ENCODE results near the gene PAX6. TPM values are rescaled to one million over a fixed set of nuclear protein-coding genes. Genes with fewer than 3 reads are reported as not detected.

Gene PAX6
- total RNA-seq, 2 donors from 2014 or later: 5.4 to 6.8 TPM

- H3K4me3 Mint-ChIP-seq: peak overlapping the region; percentile 46
- Histone ChIP-seq H3K4me3 (ENCODE audit: low read length) (peak overlapping the region; percentile 59), H3K36me3 (ENCODE audit: control insufficient read depth, insufficient read depth, low read length) (peaks cover 43% of the 10 kb centered on the region), H3K9ac (ENCODE audit: extremely low read depth, low read length, poor library complexity, severe bottlenecking) (no peak overlapping the region), H3K27ac (ENCODE audit: low read depth, low read length) (no peak overlapping the region), H3K4me1 (ENCODE audit: control insufficient read depth, insufficient read depth, low read length) (peaks cover 17% of the 10 kb centered on the region), H3K9me3 (ENCODE audit: control insufficient read depth, low read length) (no peaks in the 10 kb centered on the region), H3K27me3 (ENCODE audit: control insufficient read depth, insufficient read depth, low read length, poor library complexity, severe bottlenecking) (peaks cover 100% of the 10 kb centered on the region)
- peaks cover 99% of the 10 kb centered on the region for H3K27me3 Mint-ChIP-seq (ENCODE audit: insufficient read depth)
- 12 to 19% methylated on average over 11 to 43 of the region's 48 CpGs for WGBS, 2 experiments (ENCODE audit: insufficient coverage in 1 of 2, insufficient read length in 1 of 2)
- DNase-seq: peak; percentile 55
- H3K36me3 Mint-ChIP-seq (ENCODE audit: low read depth): peaks cover 2% of the 10 kb centered on the region
- no peaks in the 10 kb centered on the region for H3K9me3 Mint-ChIP-seq
- no peak overlapping the region for H3K27ac Mint-ChIP-seq
- no peak for TF ChIP-seq CTCF (conservative IDR thresholded peaks at IDR 0.05)
- peaks cover 41% of the 10 kb centered on the region for H3K4me1 Mint-ChIP-seq
Measured at GRCh38 chr11:31799435-31800397, 11.4 kb downstream of the PAX6 start.

- Mint-ChIP-seq H3K4me1 (peaks cover 33% of the 10 kb centered on the region), H3K27me3 (ENCODE audit: insufficient read depth) (peaks cover 99% of the 10 kb centered on the region), H3K9me3 (no peaks in the 10 kb centered on the region), H3K36me3 (ENCODE audit: low read depth) (peaks cover 2% of the 10 kb centered on the region), H3K27ac (no peak overlapping the region), H3K4me3 (peak overlapping the region; percentile 46)
- peak overlapping the region; percentile 59 for H3K4me3 ChIP-seq (ENCODE audit: low read length)
- H3K27ac ChIP-seq (ENCODE audit: low read depth, low read length): no peak overlapping the region
- H3K4me1 ChIP-seq (ENCODE audit: control insufficient read depth, insufficient read depth, low read length): peaks cover 11% of the 10 kb centered on the region
- H3K36me3 ChIP-seq (ENCODE audit: control insufficient read depth, insufficient read depth, low read length): peaks cover 52% of the 10 kb centered on the region
- 10 to 16% methylated on average over 31 to 60 of the region's 60 CpGs for WGBS, 2 experiments (ENCODE audit: insufficient coverage in 1 of 2, insufficient read length in 1 of 2)
- H3K9me3 ChIP-seq (ENCODE audit: control insufficient read depth, low read length): no peaks in the 10 kb centered on the region
- H3K9ac ChIP-seq (ENCODE audit: extremely low read depth, low read length, poor library complexity, severe bottlenecking): no peak overlapping the region
- peaks cover 100% of the 10 kb centered on the region for H3K27me3 ChIP-seq (ENCODE audit: control insufficient read depth, insufficient read depth, low read length, poor library complexity, severe bottlenecking)
- peak; percentile 76 for TF ChIP-seq CTCF (conservative IDR thresholded peaks at IDR 0.05)
- peak; percentile 95 for DNase-seq
Measured at GRCh38 chr11:31798554-31799434, 12.3 kb downstream of the PAX6 start.

- H3K4me1 ChIP-seq (ENCODE audit: control insufficient read depth, insufficient read depth, low read length): peaks cover 7% of the 10 kb centered on the region
- H3K9me3 Mint-ChIP-seq: no peaks in the 10 kb centered on the region
- H3K27ac Mint-ChIP-seq: no peak overlapping the region
- peaks cover 99% of the 10 kb centered on the region for H3K27me3 Mint-ChIP-seq (ENCODE audit: insufficient read depth)
- H3K36me3 Mint-ChIP-seq (ENCODE audit: low read depth): peaks cover 7% of the 10 kb centered on the region
- no peak overlapping the region for H3K9ac ChIP-seq (ENCODE audit: extremely low read depth, low read length, poor library complexity, severe bottlenecking)
- peaks cover 93% of the 10 kb centered on the region for H3K27me3 ChIP-seq (ENCODE audit: control insufficient read depth, insufficient read depth, low read length, poor library complexity, severe bottlenecking)
- no peaks in the 10 kb centered on the region for H3K9me3 ChIP-seq (ENCODE audit: control insufficient read depth, low read length)
- peaks cover 27% of the 10 kb centered on the region for H3K4me1 Mint-ChIP-seq
- WGBS, 2 experiments (ENCODE audit: insufficient coverage in 1 of 2, insufficient read length in 1 of 2): 9% methylated on average over 12 to 21 of the region's 21 CpGs
- peak overlapping the region; percentile 59 for H3K4me3 ChIP-seq (ENCODE audit: low read length)
- H3K4me3 Mint-ChIP-seq: peak overlapping the region; percentile 46
- DNase-seq: no peak
- peaks cover 59% of the 10 kb centered on the region for H3K36me3 ChIP-seq (ENCODE audit: control insufficient read depth, insufficient read depth, low read length)
- no peak overlapping the region for H3K27ac ChIP-seq (ENCODE audit: low read depth, low read length)
- TF ChIP-seq CTCF (conservative IDR thresholded peaks at IDR 0.05): no peak
Measured at GRCh38 chr11:31798057-31798553, 13.0 kb downstream of the PAX6 start.

Data from endodermal cell (in vitro differentiated cells).